Measurements from ENCODE around the gene XIRP2. TPM values are rescaled to one million over a fixed set of nuclear protein-coding genes. Genes with fewer than 3 reads are reported as not detected.

XIRP2 gene
- total and polyA plus RNA-seq, 2 of the 8 experiments (the other 6 are each of a cell fraction or from before 2014, with no cell fraction given), result 0.11 TPM; not detected in 1

DNA sequence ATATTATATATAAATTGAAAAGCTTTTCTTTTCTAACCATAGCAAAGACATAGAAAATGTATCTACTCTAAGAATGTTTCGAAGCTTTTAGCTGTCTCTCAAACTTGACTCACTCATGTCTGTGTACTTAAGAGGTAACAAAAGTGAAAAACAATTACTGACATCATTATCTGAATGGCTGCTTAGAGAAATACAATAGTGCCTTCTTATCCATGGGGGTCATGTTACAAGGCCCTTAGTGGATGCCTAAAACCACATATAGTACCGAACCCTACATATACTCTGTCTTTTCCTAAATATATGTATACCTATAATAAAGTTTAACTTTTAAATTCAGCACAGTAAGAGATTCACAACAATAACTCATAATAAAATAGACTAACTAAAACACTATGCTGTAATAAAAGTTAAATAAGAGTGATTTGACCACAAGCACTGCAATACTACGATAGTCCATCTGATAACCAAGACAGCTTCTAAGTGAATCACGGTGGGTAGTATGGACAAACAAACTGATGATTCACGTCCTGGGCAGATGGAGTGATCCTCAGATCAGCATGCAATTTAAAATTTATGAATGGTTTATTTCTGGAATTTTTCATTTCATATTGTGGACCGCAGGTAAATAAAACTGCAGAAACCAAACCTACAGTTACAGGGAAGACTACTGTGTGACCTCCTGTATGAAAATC, 246.2 kb downstream of the XIRP2 start:
- ChIA-PET POLR2A (ENCODE audit: partially characterized antibody) (no interaction called here), CTCF (ENCODE audit: partially characterized antibody) (interaction anchor here (0.7 kb wide), 1 partner anchor 949 kb away, joined by 3 read pairs; no protein-coding TSS in a partner anchor)
- Histone ChIP-seq H2BK5ac (ENCODE audit: low read depth, low read length) (no peak overlapping the region), H2AK5ac (ENCODE audit: low read depth, low read length) (no peak overlapping the region), H3K27me3 (replicated peaks in 1 of 4; ENCODE audit: control insufficient read depth in 3 of 4, extremely low read depth in 1 of 4, insufficient read depth in 3 of 4, low read length in 3 of 4) (peaks cover 0 to 1% (median 0%) of the 10 kb centered on the region in 4 experiments; a peak in 1 of 7 replicates), H3K14ac (ENCODE audit: insufficient read length) (no peak overlapping the region), H2BK15ac (ENCODE audit: low read length) (no peak overlapping the region), H3K23me2 (ENCODE audit: low read depth, low read length) (no peaks in the 10 kb centered on the region), H2BK120ac (replicated peaks; ENCODE audit: low read depth, low read length) (no peak overlapping the region), H2BK12ac (ENCODE audit: low read depth, low read length) (no peak overlapping the region), H2BK20ac (ENCODE audit: low read length) (no peak overlapping the region), H4K91ac (replicated peaks; ENCODE audit: insufficient read length, low read length) (no peak overlapping the region), H3K79me2 (ENCODE audit: control insufficient read depth in 1 of 2, insufficient read depth in 2 of 2, low read length in 2 of 2) (no peaks in the 10 kb centered on the region), H3K36me3 (ENCODE audit: control insufficient read depth in 2 of 4, insufficient read depth in 4 of 4, low read length in 3 of 4) (no peaks in the 10 kb centered on the region), H3K79me1 (ENCODE audit: low read depth, low read length) (no peaks in the 10 kb centered on the region), H2AFZ (ENCODE audit: low read length) (no peak overlapping the region), H3K4ac (replicated peaks; ENCODE audit: insufficient read length, low read depth, low read length) (no peak overlapping the region), H3K4me2 (ENCODE audit: insufficient read depth in 1 of 2, low read depth in 2 of 2, low read length in 2 of 2) (no peak overlapping the region), H3K23ac (ENCODE audit: insufficient read length) (no peak overlapping the region), H3K9ac (replicated peaks in 1 of 4; ENCODE audit: extremely low read depth in 1 of 4, low read depth in 3 of 4, low read length in 3 of 4) (no peak overlapping the region), H4K5ac (ENCODE audit: insufficient read length, low read depth, low read length) (no peak overlapping the region), H4K20me1 (replicated peaks in 1 of 2; ENCODE audit: control insufficient read depth in 1 of 2, insufficient read depth in 2 of 2, low read length in 2 of 2) (no peaks in the 10 kb centered on the region), H3K4me1 (replicated peaks in 1 of 4; ENCODE audit: control insufficient read depth in 3 of 4, insufficient read depth in 4 of 4, low read length in 3 of 4) (no peaks in the 10 kb centered on the region), H3K18ac (ENCODE audit: extremely low read depth, low read length) (no peak overlapping the region), H3K4me3 (ENCODE audit: extremely low read depth in 1 of 4, insufficient read depth in 2 of 4, low read depth in 3 of 4, low read length in 4 of 4) (no peak overlapping the region), H3K27ac (ENCODE audit: low read depth, low read length) (no peak overlapping the region), H3K56ac (replicated peaks; ENCODE audit: insufficient read length, low read depth, low read length) (no peak overlapping the region), H3K9me3 (ENCODE audit: insufficient read depth in 2 of 2, low read depth in 1 of 2, low read length in 1 of 2) (no peaks in the 10 kb centered on the region), H4K8ac (ENCODE audit: extremely low read depth, insufficient read depth, low read length) (no peak overlapping the region)
- FAIRE-seq (no peak), DNase-seq (ENCODE audit: low read depth in 1 of 2, low spot score in 2 of 2) (no peak)
- 91% methylated on average over 6 of the region's 6 CpGs; no CpG with 5 or more reads in 1 of the 2 experiments for WGBS, 2 experiments (ENCODE audit: extremely low coverage in 1 of 2, insufficient coverage in 1 of 2, insufficient read length in 1 of 2, insufficient replicate concordance in 2 of 2, low coverage in 1 of 2, low lambda C conversion rate in 2 of 2, missing lambda C conversion rate in 1 of 2)
- TF ChIP-seq HDAC2 (IDR thresholded peaks at IDR 0.05; ENCODE audit: borderline replicate concordance in 1 of 2, low read depth in 2 of 2, low read length in 2 of 2), result no peak
- no peak for TF ChIP-seq SIRT6 (IDR thresholded peaks at IDR 0.05; ENCODE audit: low read length)
- no peak for TF ChIP-seq BACH1 (IDR thresholded peaks at IDR 0.05; ENCODE audit: low read length)
- TF ChIP-seq, protein P1, sequence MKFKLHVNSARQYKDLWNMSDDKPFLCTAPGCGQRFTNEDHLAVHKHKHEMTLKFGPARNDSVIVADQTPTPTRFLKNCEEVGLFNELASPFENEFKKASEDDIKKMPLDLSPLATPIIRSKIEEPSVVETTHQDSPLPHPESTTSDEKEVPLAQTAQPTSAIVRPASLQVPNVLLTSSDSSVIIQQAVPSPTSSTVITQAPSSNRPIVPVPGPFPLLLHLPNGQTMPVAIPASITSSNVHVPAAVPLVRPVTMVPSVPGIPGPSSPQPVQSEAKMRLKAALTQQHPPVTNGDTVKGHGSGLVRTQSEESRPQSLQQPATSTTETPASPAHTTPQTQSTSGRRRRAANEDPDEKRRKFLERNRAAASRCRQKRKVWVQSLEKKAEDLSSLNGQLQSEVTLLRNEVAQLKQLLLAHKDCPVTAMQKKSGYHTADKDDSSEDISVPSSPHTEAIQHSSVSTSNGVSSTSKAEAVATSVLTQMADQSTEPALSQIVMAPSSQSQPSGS (IDR thresholded peaks at IDR 0.05; ENCODE audit: low read length), result no peak
- TF ChIP-seq RBBP5 (IDR thresholded peaks at IDR 0.05; ENCODE audit: borderline replicate concordance, low read depth, low read length), result no peak
- TF ChIP-seq KDM4A (IDR thresholded peaks at IDR 0.05; ENCODE audit: low read depth, low read length, severe bottlenecking), result no peak
- TF ChIP-seq SIN3A (conservative IDR thresholded peaks at IDR 0.05 in 1 of 2, IDR thresholded peaks at IDR 0.05 in 1 of 2; ENCODE audit: low read depth in 1 of 2, low read length in 2 of 2), result no peak
- no peak for TF ChIP-seq SRF (IDR thresholded peaks at IDR 0.05; ENCODE audit: low read depth, low read length)
- TF ChIP-seq TBP (IDR thresholded peaks at IDR 0.05; ENCODE audit: low read depth, low read length), result no peak

All from H1 (cell line).